GM21786 (cell line): Measurements from ENCODE around the gene FKRP.
"Not testable (repeated sequence)": the region's sequence is repeated elsewhere in the genome, so short reads cannot be mapped to it uniquely, and the experiment has no call there.

Experiments used
- ATAC-seq: cut with Tn5 transposase; IDR thresholded peaks from one replicate; pipeline ENCODE4 v1.9.1; 2021; ENCODE audit not compliant: unreplicated experiment

The FKRP gene

GRCh38 chr19:46755853-46756543 is 10.1 kb downstream of the FKRP start:
- no peak for ATAC-seq

- no peak for ATAC-seq
Measured at GRCh38 chr19:46756544-46756888, 10.7 kb downstream of the FKRP start.

- ATAC-seq, result no peak
Measured at GRCh38 chr19:46759206-46759605, 13.3 kb downstream of the FKRP start.

GRCh38 chr19:46759817-46760333 is 14.0 kb downstream of the FKRP start:
- no peak for ATAC-seq

GRCh38 chr19:46760363-46760762 is 14.5 kb downstream of the FKRP start:
- ATAC-seq, result no peak

GRCh38 chr19:46760897-46761296 is 15.0 kb downstream of the FKRP start:
- ATAC-seq, result not testable (repeated sequence)

GRCh38 chr19:46761418-46761831 is 15.6 kb downstream of the FKRP start:
- no peak for ATAC-seq

GRCh38 chr19:46762245-46762890 is 16.5 kb downstream of the FKRP start:
- no peak for ATAC-seq

- ATAC-seq, result no peak
Measured at GRCh38 chr19:46764817-46765291, 19.0 kb downstream of the FKRP start.

- no peak for ATAC-seq
Measured at GRCh38 chr19:46766569-46767317, 20.9 kb downstream of the FKRP start.

GRCh38 chr19:46768746-46769145 is 22.9 kb downstream of the FKRP start:
- not testable (repeated sequence) for ATAC-seq

GRCh38 chr19:46772170-46773017 is 26.5 kb downstream of the FKRP start:
- ATAC-seq, result no peak

- no peak for ATAC-seq
Measured at GRCh38 chr19:46773018-46773399, 27.2 kb downstream of the FKRP start.

GRCh38 chr19:46775642-46776258 is 29.9 kb downstream of the FKRP start:
- ATAC-seq, result no peak

- ATAC-seq, result no peak
Measured at GRCh38 chr19:46776927-46777911, 31.4 kb downstream of the FKRP start.

- not testable (repeated sequence) for ATAC-seq
Measured at GRCh38 chr19:46777956-46778645, 32.2 kb downstream of the FKRP start.

- ATAC-seq, result no peak
Measured at GRCh38 chr19:46782355-46783019, 36.6 kb downstream of the FKRP start.

- no peak for ATAC-seq
Measured at GRCh38 chr19:46783670-46784069, 37.8 kb downstream of the FKRP start.
